NOMO-1 (cell line): ENCODE data around the gene FAM78A.
A peak's percentile ranks its signal among the peaks of the same experiment; 100 is the strongest.

Experiments
- DNase-seq, 2 experiments: peaks; one replicate each; lab custom pipeline; 2025; ENCODE audit not compliant: unreplicated experiment in 2 of 2; lab: John Stamatoyannopoulos, UW

The FAM78A gene

DNA sequence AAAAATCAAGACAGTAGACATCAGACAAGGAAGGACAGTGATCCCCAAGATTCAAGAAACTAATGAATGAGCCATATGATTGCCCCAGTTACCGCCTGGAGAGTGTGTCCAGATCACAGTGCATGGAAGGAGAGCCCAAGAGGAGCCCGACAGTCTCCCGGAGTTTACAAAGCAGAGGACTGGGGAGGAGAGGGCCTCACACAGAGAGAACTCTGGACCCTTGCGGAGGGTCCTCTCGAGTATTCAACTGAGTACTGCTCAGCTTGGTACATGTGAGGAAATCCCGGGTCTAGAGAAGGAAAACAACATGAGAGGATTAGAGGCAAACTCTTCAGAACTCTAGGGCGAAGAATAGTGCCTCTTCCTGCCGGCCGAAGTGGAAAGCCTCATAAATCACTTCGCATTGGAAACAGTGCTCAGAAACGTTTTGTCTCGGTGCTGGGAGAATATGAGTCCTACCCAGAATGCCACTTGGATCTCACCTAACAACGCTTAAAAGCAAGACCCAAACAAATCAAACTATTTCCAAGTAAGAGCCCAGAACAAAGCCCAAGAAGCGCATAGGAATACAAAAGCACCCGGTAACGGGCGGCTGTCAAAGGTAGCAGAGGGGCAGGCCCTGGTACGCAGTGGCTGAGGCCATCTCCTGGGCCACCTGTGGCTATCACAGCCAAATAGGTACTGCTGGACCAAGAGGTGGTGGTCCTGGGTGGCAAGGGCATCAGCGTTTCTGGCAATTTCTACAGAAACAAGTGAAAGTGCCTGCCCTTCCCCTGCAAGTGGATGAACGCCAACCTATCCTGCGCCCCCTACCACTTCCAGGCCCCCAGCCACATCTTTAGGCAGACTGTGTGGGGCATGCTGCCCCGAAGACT, 36.0 kb downstream of the FAM78A start:
- no peak for DNase-seq

DNA sequence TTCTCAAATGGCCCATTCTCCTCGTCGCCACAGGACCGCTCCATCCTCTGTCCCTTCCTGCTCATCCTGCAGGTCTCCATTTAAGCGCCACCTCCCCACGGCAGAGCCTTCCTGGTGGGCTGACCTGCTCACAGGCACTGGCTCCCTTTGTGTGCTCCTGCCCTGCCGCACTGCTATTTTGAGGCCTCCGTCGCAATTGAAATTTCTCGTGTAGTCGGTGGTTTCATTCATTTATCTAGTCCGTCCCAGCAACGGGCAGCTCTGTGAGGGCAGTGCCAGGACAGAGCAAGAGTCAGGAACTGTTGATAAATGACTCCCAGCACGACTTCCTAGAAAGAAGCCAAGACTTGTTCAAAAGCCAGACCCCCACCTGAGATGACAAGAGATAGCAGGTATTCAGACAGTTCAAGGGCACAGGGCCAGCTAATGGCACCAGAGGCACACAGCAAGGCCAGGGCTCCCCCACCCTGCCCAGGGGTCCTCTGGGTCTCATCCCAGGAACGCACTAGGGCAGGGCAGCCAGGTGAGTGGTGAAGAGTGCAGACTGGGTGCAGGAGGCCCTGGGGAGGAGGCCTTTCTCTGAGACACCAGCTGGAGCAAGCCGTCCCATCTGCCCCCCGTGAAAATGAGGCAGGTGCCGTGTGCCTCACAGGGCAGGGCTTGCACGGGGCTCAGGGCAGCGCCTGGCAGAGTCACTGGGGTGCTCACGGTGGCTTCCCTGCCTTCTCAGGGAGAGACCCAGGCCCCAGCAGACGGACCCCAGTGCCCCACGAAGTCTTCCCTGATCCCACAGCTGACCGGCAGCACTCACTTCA, 36.9 kb downstream of the FAM78A start:
- no peak for DNase-seq

- no peak for DNase-seq
Observed at GRCh38 chr9:131238402-131239021, 37.8 kb downstream of the FAM78A start.

- peak; percentile 58 to 61 for DNase-seq
Observed at GRCh38 chr9:131237931-131238401, 38.3 kb downstream of the FAM78A start.

DNA sequence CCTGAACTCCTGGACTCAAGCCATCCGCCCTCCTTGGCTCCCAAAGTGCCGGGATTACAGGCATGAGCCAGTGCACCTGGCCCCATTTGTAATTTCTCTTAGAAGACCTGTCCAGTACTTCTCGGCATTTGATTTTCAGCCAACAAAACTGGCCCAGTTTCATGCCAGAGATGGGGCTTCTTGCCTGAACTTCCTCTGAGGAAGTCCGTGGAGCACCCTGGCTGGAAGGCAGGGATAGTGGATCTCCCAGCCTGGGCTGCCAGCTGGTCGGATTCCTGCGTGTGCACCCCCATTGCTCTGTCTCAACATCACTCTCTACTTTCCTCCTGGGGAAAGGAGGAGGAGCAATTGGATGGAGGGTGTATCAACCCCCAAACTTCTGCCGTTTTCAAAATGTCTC, 39.0 kb downstream of the FAM78A start:
- no peak for DNase-seq

GRCh38 chr9:131236761-131237160, 39.5 kb downstream of the FAM78A start:
- DNase-seq: no peak

GRCh38 chr9:131236161-131236560, 40.1 kb downstream of the FAM78A start:
- DNase-seq: no peak

DNA sequence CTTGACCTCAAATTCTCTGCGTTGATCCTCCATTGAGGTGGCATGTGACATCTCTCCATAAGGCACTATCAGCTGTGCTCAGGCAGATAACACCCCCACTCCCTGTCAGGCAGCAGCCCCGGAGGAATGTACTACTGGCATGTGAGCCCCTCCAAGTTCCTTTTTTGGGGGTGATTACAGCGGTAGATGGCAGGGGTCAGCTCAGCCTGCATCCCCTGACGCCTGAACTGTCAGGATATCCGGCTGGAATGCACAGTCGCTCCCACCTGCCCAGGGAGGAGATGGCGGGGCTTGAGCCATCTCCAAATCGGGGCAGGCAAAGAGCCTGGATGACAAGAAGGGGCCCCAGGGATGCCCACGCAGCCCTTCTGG, 40.8 kb downstream of the FAM78A start:
- DNase-seq: no peak

GRCh38 chr9:131234799-131235479, 41.4 kb downstream of the FAM78A start:
- no peak for DNase-seq

- DNase-seq: no peak
Observed at GRCh38 chr9:131233995-131234394, 42.3 kb downstream of the FAM78A start.

- DNase-seq: no peak
Observed at GRCh38 chr9:131233556-131233955, 42.8 kb downstream of the FAM78A start.

DNA sequence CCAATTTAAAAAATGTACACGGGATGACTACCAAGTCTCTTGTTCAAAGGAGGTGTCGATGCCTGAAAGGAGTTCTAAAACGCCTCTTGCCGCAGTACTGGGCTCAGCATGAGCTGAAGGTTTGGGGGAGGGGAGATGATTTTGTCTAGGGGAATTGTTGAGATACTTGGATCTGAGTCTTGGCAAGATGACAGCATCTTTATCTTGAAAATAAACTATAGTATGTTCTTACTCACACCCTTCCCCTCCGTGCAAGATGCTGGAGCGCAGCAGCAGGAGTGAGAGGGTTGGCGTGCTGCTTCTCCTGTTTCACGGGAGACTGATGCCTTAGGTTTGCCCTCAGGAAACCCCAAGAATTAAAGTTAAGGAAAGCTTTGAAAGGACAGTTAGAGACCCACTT, 47.3 kb downstream of the FAM78A start:
- no peak for DNase-seq

DNA sequence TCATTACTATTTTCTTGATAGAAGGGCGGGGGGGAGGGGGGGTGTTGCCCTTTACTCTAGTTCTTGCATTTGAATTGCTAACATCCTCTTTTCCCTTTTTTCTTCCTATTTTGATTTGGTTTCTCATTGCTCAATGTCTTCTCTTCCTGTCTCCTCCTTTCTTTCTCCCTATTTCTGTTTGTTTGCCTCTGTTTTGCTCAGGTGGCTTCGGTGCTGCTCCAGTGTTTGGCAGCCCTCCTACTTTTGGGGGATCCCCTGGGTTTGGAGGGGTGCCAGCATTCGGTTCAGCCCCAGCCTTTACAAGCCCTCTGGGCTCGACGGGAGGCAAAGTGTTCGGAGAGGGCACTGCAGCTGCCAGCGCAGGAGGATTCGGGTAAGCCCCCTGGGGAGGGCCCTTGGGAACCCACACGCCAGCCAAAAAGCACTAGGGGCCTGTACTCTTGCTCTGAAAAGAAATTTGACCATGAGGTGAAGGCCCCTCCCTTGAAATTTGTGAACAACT, 48.3 kb downstream of the FAM78A start:
- DNase-seq: peak; percentile 19 to 33

- no peak for DNase-seq
Observed at GRCh38 chr9:131227112-131227958, 49.0 kb downstream of the FAM78A start.

GRCh38 chr9:131226226-131226625, 50.1 kb downstream of the FAM78A start:
- no peak for DNase-seq

- no peak for DNase-seq
Observed at GRCh38 chr9:131222460-131222859, 53.9 kb downstream of the FAM78A start.

DNA sequence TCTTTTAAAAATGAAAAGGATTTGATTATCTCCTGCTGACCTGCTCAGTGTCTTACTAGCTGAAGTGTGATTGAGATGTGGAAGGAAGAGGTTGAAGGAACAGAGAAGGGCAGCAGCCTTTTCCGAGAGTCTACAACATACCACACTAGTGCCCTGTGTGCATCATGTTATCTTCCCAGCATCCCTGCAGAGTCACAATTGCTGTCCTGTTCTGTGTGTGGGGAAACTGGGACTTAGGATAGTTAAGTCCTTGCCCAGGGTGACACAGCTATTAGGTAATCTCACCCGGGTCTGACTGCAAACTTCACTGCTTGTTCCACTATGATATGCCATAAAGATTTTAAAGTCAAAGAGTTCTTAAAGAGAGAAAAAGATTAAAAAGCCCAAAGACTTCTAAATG, 55.8 kb downstream of the FAM78A start:
- DNase-seq: no peak

DNA sequence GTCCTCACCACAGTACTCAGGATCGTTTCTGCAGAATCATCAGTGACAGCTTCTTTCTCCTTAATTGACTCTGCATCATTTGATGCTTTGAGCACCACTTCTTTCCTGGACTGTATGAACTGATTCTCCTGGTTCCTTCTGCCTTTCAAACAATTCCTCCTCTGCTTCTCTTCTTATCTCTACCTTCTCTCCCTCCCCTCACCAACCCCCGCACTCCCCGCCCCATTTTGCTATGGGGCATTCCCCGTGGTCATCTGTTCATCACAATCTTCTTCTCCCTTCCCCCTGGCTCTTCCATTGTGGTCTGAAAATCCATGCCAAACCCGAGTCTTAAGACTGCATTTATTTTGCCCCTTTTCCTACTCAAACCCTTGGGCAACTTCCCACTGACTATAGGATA, 57.9 kb downstream of the FAM78A start:
- DNase-seq: no peak

DNA sequence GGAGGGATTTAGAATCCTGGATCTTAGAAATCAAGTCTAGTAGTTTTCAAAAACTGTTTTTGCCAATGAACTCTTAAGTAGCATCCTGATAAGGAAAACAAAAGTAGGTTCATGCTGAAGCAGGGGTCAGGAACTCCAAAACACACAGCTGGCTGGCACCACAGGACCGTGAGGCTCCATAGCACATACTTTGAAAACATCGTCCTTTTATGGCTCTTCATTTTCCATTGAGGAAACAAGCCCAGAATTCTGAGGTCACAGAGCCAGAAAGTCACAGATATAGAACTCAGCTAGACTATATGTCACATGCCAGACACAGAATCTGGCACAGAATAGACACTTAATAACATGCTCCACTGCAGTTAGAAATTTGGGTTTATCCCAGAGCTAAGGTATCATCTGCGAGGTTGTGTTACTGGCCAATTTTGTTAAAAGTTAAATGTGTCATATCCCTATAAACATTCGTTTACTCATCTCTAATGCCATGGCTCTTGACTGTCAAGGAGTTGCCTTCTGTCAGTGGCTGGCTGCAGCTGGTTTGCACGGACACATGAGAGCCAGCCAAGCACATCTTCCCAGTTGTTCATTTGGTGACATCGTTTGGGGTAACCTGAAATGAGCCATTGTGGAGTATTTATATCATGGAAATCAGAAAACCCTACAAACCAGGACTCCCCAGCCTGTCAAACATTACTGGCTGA, 58.8 kb downstream of the FAM78A start:
- no peak for DNase-seq
